GM18498 (cell line): ENCODE results near the gene SMAD7.

ENCODE experiments used
- ATAC-seq: cut with Tn5 transposase; IDR thresholded peaks from one replicate; pipeline ENCODE4 v1.9.1; 2021; ENCODE audit warnings: mild to moderate bottlenecking, moderate library complexity; ENCODE audit not compliant: unreplicated experiment

SMAD7 gene

GRCh38 chr18:48931680-48932461 lies 18.9 kb downstream of the SMAD7 start:
- ATAC-seq: no peak

DNA sequence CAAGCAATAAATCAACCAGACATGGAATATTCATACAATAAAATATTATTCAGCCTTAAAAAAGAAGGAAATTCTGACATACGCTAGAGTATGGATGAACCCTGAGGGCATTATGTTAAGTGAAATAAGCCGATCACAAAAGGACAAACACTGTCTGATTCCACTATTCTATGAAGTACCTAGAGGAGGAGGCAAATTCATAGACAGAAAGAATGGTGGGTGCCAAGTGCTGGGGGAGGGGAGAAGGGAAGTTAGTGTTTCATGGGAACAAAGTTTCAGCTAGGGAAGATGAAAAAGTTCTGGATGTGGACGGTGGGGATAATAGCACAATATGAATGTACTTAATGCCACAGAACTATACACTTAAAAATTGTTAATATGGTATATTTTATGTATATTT lies 19.8 kb downstream of the SMAD7 start:
- no peak for ATAC-seq

- no peak for ATAC-seq
Measured at GRCh38 chr18:48929941-48930713, 20.6 kb downstream of the SMAD7 start.

GRCh38 chr18:48929212-48929612 lies 21.6 kb downstream of the SMAD7 start:
- peak; percentile 6 for ATAC-seq

DNA sequence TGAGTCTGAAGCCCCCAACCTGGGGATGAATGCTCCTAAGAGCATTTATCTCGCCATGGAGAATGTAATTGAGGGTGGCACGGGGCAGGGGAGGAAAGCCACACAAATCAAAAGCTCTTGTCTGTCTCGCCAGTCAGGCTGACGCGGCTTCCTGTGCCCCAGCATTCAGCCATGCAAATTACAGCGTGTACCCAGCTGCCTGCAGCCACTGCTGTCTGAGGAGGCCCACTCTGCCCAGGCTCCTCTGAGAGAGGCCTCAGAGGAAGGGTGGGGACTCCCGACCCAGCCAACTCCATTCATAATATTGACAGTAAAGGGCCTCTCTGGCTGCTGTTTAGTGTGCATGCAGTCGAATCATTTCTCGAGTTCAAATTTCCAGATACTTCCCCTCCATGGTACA lies 22.0 kb downstream of the SMAD7 start:
- ATAC-seq: peak; percentile 90

- no peak for ATAC-seq
Measured at GRCh38 chr18:48927286-48928080, 23.3 kb downstream of the SMAD7 start.

DNA sequence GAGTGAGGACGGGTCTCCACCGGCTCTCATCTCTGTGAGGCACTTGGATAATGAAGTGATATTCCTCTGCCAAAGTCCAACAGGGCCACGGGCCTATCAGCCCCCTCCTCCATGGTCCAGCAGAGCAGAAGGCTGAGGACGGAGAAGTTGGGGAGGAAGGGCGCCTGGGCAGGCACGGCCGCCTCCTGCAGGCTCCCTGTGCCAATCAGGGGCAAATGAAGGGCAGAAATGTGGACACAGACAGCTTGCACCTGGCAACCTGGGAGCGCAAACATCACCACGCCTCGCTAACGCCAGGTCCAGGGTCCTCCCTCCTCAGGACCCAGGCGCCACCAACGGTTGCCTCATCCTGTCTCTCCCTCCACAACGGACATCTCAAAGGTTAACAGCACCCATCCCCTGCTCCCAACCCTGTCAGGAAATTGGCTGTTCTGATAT lies 24.3 kb downstream of the SMAD7 start:
- no peak for ATAC-seq

GRCh38 chr18:48925491-48925780 lies 25.3 kb downstream of the SMAD7 start:
- ATAC-seq: no peak

GRCh38 chr18:48924630-48925490 lies 25.9 kb downstream of the SMAD7 start:
- no peak for ATAC-seq

DNA sequence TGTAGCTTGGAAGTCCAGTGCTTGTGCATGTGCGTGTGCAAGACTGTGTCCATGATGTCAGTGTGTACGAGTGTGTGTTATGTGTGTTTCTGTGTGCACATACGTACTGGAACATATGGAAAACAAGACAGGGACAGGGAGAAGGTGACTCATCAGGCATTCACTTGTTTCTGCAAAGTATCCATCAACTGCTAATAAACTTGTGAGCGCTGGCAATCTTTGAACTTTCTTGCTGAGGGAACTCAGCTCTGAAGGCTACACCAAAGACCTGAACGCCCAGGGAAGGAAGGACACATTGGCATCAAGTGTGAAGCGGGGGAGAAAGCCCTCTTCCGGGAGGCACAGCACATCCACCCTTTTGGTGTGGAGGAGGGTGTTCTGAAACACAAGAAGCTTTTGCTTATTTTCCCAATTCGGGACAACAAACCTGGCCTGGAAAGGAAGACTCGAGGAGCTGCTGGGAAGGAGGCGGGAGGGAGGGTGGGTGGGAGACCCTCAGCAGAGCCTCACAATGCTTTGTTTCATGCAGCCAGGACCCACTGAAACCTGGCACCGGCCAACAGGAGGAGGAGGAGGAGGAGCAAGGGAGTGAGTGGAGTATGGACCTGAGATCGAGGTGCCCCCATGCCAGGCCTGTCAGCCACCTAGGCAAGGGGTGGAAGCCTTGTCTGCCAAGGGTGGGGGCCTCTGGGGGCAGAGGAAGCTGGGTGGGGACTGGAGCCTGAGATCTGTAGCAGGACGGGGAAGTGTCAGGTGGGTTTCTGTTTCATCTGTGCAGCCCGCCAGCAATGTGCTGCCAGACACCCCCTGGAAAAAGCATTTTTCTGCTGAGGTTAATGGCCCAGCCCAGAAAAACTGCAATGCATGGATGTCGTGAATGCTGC lies 26.8 kb downstream of the SMAD7 start:
- peak; percentile 33 for ATAC-seq

GRCh38 chr18:48922801-48923730 lies 27.7 kb downstream of the SMAD7 start:
- no peak for ATAC-seq

DNA sequence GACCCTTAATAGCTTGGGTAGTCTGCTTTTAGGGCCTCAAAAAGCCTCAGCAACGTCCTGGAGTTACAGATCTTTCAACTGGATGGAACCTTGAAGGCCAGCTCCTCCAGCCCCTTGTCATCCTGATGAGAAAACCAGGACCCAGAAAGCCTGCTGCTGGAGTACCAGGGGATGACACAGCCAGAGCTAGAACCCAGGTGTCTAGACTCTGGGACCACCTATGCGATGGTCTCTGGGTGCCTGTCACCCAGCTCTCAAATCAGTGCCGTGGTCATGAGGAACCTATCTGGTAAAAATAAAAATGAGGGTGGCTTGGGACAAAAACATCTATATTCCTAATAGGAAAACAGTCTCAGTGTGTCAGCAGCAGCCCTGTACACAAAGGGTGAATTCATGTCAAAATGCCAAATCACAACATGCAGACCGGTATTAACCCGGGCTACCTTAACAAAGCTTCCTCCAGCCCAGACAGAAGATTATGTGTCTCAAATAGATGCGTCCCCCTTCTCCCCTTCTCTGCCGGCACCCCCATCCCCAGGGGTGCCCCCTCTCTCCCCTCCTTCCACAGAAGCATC lies 28.5 kb downstream of the SMAD7 start:
- ATAC-seq: no peak

DNA sequence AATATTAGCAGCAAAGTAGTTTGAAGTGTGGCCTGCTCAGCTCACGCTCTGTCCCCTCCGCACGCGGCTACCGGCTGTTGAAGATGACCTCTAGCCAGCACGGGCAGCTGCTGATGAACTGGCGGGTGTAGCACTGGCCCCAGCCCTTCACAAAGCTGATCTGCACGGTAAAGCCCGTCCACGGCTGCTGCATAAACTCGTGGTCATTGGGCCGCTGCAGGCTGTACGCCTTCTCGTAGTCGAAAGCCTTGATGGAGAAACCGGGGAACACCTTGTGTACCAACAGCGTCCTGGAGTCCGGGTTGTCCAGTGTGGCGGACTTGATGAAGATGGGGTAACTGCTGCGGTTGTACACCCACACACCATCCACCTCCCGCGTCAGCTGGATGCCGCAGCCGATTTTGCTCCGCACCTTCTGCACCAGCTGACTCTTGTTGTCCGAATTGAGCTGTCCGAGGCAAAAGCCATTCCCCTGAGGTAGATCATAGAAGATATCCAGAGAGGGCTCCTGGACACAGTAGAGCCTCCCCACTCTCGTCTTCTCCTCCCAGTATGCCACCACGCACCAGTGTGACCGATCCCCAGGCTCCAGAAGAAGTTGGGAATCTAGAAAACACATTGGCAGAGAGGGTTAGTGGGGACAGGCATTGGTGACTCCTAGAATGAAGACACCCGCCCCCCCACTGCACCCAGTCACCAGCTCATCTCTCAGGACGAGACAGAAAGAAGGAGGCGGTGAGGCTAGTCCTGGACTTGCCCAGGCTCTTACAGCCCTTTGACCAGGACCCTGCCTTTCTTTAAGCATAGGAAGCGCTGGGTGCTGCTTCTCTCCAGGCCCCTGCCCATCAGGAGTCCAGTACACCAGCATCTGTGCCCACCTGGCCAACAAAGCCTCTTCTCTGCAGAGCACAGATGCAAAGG lies 29.2 kb downstream of the SMAD7 start:
- ATAC-seq: no peak

- no peak for ATAC-seq
Measured at GRCh38 chr18:48920408-48921038, 30.2 kb downstream of the SMAD7 start.

DNA sequence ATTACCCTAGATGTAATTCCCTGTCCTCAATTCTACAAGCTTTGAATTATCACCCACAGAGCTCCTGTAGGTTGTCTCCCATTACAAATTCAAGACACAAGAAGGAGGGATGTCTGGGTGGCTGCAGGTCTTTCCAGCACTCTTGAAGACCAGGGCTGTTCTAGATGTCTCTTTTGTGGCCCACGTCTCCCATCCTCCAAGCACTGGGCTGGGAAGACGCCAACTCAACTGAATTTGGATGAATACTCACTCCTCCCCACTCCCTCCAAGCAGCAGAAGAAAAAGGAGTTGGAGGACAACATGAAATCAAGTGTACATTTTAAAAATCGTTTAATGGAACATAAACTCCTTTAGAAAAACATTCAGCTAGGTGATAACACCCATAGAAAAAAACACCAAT lies 31.2 kb downstream of the SMAD7 start:
- ATAC-seq: no peak

DNA sequence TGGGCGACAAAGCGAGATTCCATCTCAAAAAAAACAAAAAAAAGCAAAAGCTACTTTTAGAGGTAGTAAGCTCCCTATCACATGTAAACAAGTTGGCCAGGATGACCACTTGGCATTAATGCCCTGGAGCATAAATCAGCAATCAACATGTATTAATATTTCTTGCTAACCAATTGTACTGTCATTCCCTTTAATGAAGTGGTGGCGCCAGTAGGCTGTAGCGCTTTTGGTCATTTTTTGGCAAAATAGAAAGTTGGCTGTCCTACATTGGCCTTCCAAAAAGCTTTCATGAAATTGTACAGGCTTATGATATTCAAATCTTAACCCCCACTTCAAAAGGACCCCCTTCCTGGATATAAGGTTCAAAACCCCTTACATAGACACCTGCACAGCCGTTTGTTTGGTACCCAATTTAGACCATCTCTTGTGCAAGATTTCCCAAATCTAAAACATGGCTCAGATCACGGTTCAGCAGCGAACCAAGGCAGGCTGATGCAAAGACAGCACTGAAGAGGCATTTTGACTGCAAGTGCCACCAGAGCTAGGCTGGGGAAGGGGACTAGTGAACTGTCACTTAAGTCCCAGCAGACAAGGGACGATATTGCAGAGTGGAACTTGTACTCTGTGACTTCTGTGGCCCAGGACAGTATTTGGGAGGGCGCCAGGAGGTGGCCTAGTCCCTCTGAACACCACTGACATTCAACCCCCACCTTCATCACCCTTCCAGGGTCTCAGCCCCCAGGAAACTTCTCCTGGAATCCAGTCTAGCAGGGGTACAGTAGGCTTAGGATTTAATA lies 31.9 kb downstream of the SMAD7 start:
- no peak for ATAC-seq
